HCT116 (cell line): ENCODE results near the gene CELF2. TPM values are rescaled to one million over a fixed set of nuclear protein-coding genes. Genes with fewer than 3 reads are reported as not detected.

Experiments
- ATAC-seq: fragments of 200-7000 bp; cut with Tn5 transposase; 2 replicates; pipeline ENCODE4 v1.9.1; 2020; ENCODE audit warnings: mild to moderate bottlenecking, moderate library complexity
- BruUV-seq: library from RNA; stranded (reverse); fragments of 400-500 nt; replicated peaks from 2 replicates; lab custom pipeline; 2021; lab: Mats Ljungman, UMichigan
- CTCF ChIA-PET: fragments of 300-600 bp; sonication (Branson Sonifier 250); formaldehyde crosslinking; loops from one replicate; lab custom pipeline; 2021; ENCODE audit warnings: antibody characterized with exemption; lab: Charles Lee
- POLR2A ChIA-PET: fragments of 300-600, 350-600 bp; sonication (Branson Sonifier 250); formaldehyde crosslinking; loops from one replicate; lab custom pipeline; 2021; ENCODE audit warnings: antibody characterized with exemption; lab: Charles Lee
- RAD21 ChIA-PET, 2 experiments: fragments of 300-600 bp; sonication (Branson Sonifier 250); formaldehyde crosslinking; loops; one replicate each; lab custom pipeline; 2023; ENCODE audit warnings: low total read pairs in 2 of 2; ENCODE audit not compliant: uncharacterized antibody in 2 of 2, unreplicated experiment in 2 of 2, low non-redundant PET in 1 of 2; lab: Charles Lee
- DNase-seq: peaks from one replicate; pipeline ENCODE4 v3.0.0-alpha.2; 2010; ENCODE audit warnings: low read depth, low spot score
- H2AFZ ChIP-seq: fragments of 200-600 bp; shearing (Covaris generic), sonication (generic); 2 replicates; pipeline ENCODE4 v1.6.1; 2017; ENCODE audit warnings: low read depth, mixed run types, mixed read lengths, antibody characterized with exemption, low read length; ENCODE audit not compliant: poor library complexity, severe bottlenecking
- H3K27ac ChIP-seq: 2 replicates; pipeline ENCODE4 v1.5.1; 2012; ENCODE audit warnings: low read depth, low read length
- H3K27me3 ChIP-seq: fragments of 200-600 bp; sonication (generic); 2 replicates; pipeline ENCODE4 v1.6.1; 2016; ENCODE audit warnings: mixed run types, low read length, mixed read lengths; ENCODE audit not compliant: insufficient read depth
- H3K36me3 ChIP-seq, 2 experiments: fragments of 200-500 bp in 1 of 2; fragments of 200-600 bp in 1 of 2; sonication (Bioruptor generic) in 1 of 2; sonication (generic) in 1 of 2; 2 replicates each; pipeline versions ENCODE4 v1.5.1 to v1.6.1; 2014 to 2016; ENCODE audit warnings: low read length in 2 of 2, inconsistent platforms in 1 of 2, mixed read lengths in 1 of 2, mixed run types in 1 of 2; ENCODE audit not compliant: insufficient read depth in 2 of 2, control insufficient read depth in 1 of 2
- H3K4me1 ChIP-seq, 2 experiments: fragments of 200-600 bp in 1 of 2; sonication (generic) in 1 of 2; 2 replicates each; pipeline versions ENCODE4 v1.5.1 to v1.6.1; 2012 to 2017; ENCODE audit warnings: low read length in 2 of 2, inconsistent platforms in 1 of 2, mild to moderate bottlenecking in 1 of 2, mixed read lengths in 1 of 2, mixed run types in 1 of 2, moderate library complexity in 1 of 2; ENCODE audit not compliant: insufficient read depth in 2 of 2, control insufficient read depth in 1 of 2
- H3K4me2 ChIP-seq: fragments of 200-600 bp; sonication (generic); 2 replicates; pipeline ENCODE4 v1.6.1; 2017; ENCODE audit warnings: mixed run types, low read length, mixed read lengths
- H3K4me3 ChIP-seq, 2 experiments: fragments of 200-600 bp in 1 of 2; sonication (generic) in 1 of 2; replicated peaks in 1 of 2; 2 replicates each; pipeline ENCODE4 v1.5.1; 2011 to 2016; ENCODE audit warnings: low read length in 2 of 2, control low read depth in 1 of 2, low read depth in 1 of 2, mild to moderate bottlenecking in 1 of 2, mixed read lengths in 1 of 2, mixed run types in 1 of 2
- H3K79me2 ChIP-seq: fragments of 200-600 bp; sonication (generic); 2 replicates; pipeline ENCODE4 v1.6.1; 2017; ENCODE audit warnings: mild to moderate bottlenecking, mixed run types, low read length, moderate library complexity, mixed read lengths; ENCODE audit not compliant: insufficient read depth
- H3K9ac ChIP-seq: fragments of 200-600 bp; sonication (generic); 2 replicates; pipeline ENCODE4 v1.6.1; 2016; ENCODE audit warnings: low read length, mixed read lengths
- H3K9me2 ChIP-seq: fragments of 200-600 bp; sonication (generic), shearing (Covaris generic); 2 replicates; pipeline ENCODE4 v1.6.1; 2017; ENCODE audit warnings: mixed run types, mild to moderate bottlenecking, moderate library complexity; ENCODE audit not compliant: insufficient read depth
- H3K9me3 ChIP-seq, 2 experiments: fragments of 200-500 bp in 1 of 2; fragments of 200-600 bp in 1 of 2; sonication (Bioruptor generic) in 1 of 2; sonication (generic) in 1 of 2; 2 replicates each; pipeline ENCODE4 v1.6.1; 2014 to 2017; ENCODE audit warnings: low read length in 2 of 2, mixed read lengths in 2 of 2, inconsistent platforms in 1 of 2, low read depth in 1 of 2, mild to moderate bottlenecking in 1 of 2, mixed run types in 1 of 2, moderate library complexity in 1 of 2; ENCODE audit not compliant: control insufficient read depth in 1 of 2, insufficient read depth in 1 of 2
- H4K20me1 ChIP-seq: fragments of 200-600 bp; sonication (generic), shearing (Covaris generic); 2 replicates; pipeline ENCODE4 v1.6.1; 2017; ENCODE audit warnings: mixed run types, mild to moderate bottlenecking, moderate library complexity; ENCODE audit not compliant: insufficient read depth
- ATF3 ChIP-seq: IDR thresholded peaks from 2 replicates; pipeline ENCODE4 v1.6.1; 2012
- CBX3 ChIP-seq: IDR thresholded peaks from 2 replicates; pipeline ENCODE4 v1.6.1; 2012; ENCODE audit warnings: low read depth
- CTCF ChIP-seq, 3 experiments: fragments of 200-600 bp in 1 of 3; sonication (generic) in 1 of 3; IDR thresholded peaks in 2 of 3; conservative IDR thresholded peaks in 1 of 3; 2 replicates each; pipeline ENCODE4 v1.5.1; 2012 to 2017; ENCODE audit warnings: low read depth in 2 of 3, low read length in 2 of 3, antibody characterized with exemption in 1 of 3, borderline replicate concordance in 1 of 3, control low read depth in 1 of 3, mild to moderate bottlenecking in 1 of 3, mixed read lengths in 1 of 3, mixed run types in 1 of 3, moderate library complexity in 1 of 3; ENCODE audit not compliant: insufficient read depth in 1 of 3
- FOSL1 ChIP-seq: IDR thresholded peaks from 2 replicates; pipeline ENCODE4 v1.6.1; 2012; ENCODE audit warnings: low read depth
- POLR2A ChIP-seq: IDR thresholded peaks from 2 replicates; pipeline ENCODE4 v1.7.0; 2011; ENCODE audit warnings: borderline replicate concordance; ENCODE audit not compliant: insufficient read depth, insufficient read length; ENCODE audit errors: extremely low read depth
- POLR2AphosphoS5 ChIP-seq: IDR thresholded peaks from 2 replicates; pipeline ENCODE4 v1.6.1; 2011; ENCODE audit warnings: mild to moderate bottlenecking, low read depth, low read length, moderate library complexity
- REST ChIP-seq: IDR thresholded peaks from 2 replicates; pipeline ENCODE4 v1.6.1; 2012; ENCODE audit warnings: low read depth
- SIN3A ChIP-seq: IDR thresholded peaks from 2 replicates; pipeline ENCODE4 v1.6.1; 2012; ENCODE audit warnings: low read depth
- SRF ChIP-seq: IDR thresholded peaks from 2 replicates; pipeline ENCODE4 v1.6.1; 2012; ENCODE audit warnings: low read depth
- TCF7L2 ChIP-seq: IDR thresholded peaks from 2 replicates; pipeline ENCODE4 v1.7.0; 2011; ENCODE audit warnings: borderline replicate concordance, inconsistent platforms; ENCODE audit not compliant: insufficient read depth, insufficient read length; ENCODE audit errors: extremely low read depth
- YY1 ChIP-seq: IDR thresholded peaks from 2 replicates; pipeline ENCODE4 v1.6.1; 2011; ENCODE audit warnings: low read length, low read depth, moderate library complexity, mild to moderate bottlenecking; ENCODE audit not compliant: insufficient replicate concordance; ENCODE audit errors: extremely low read depth
- ZNF274 ChIP-seq: fragments of 200-500 bp; sonication (Bioruptor generic); IDR thresholded peaks from 2 replicates; pipeline ENCODE4 v1.6.1; 2014; ENCODE audit warnings: mild to moderate bottlenecking, low read depth, low read length, inconsistent platforms
- intact Hi-C: fragments of 100-400 bp; cut with micrococcal nuclease; formaldehyde crosslinking; loops from 2 replicates; pipeline ENCODE4 v1.10.0; 2022
- total RNA-seq: library from RNA; stranded (reverse); gene quantifications from one replicate; pipeline ENCODE4 v1.2.1, GENCODE V29; 2021; ENCODE audit not compliant: unreplicated experiment
- TF ChIP-seq, protein P1 (sequence below): IDR thresholded peaks from 2 replicates; pipeline ENCODE4 v1.6.1; 2011; ENCODE audit warnings: mild to moderate bottlenecking, low read length, moderate library complexity; ENCODE audit not compliant: insufficient replicate concordance; ENCODE audit errors: extremely low read depth

Gene CELF2
- total RNA-seq, 1 experiment from 2014 or later: 0.66 TPM

DNA sequence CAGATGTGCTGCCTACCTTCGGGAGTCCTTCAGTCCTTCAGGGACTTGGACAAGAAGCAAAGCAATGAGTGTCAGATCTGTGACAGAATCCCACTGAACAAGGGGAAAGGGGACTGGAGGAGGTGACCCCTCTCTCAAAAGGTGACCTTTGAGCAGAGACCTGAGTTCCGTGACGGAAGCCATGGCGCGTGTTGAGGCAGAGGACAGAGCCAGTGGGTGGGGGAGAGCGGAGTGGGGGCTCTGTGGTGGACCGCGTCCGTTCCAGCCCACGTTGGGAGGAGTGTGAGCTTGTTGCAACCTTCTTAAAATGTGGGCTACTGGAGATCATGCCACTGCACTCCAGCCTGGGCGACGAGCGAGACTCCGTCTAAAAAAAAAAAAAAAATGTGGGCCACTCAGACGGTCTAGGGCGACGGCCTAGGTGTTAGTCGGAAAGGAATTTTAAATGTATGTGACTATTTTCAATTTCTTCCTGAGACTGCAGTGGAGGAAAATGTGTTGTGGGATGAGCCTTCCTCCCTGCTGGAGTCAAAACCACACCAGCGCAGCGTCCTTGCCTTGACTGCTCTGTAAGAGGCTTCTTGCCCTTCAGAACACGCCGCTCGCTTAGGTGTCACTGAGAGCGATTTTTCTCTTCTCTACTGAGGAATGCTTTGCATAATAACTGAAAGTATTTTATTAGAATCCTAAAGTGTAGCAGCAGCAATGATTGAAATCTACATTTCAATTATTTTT lies 272.7 kb downstream of the CELF2 start:
- TF ChIP-seq REST (no peak), ZNF274 (no peak), TCF7L2 (no peak), POLR2A (no peak), POLR2AphosphoS5 (no peak), FOSL1 (no peak), ATF3 (no peak), SIN3A (no peak), YY1 (no peak), SRF (no peak), CTCF (IDR thresholded peaks at IDR 0.05 in 2 of 3, conservative IDR thresholded peaks at IDR 0.05 in 1 of 3; ENCODE audit: borderline replicate concordance in 1 of 3, insufficient read depth in 1 of 3, low read depth in 2 of 3, low read length in 2 of 3) (no peak), CBX3 (no peak)
- TF ChIP-seq, protein P1, sequence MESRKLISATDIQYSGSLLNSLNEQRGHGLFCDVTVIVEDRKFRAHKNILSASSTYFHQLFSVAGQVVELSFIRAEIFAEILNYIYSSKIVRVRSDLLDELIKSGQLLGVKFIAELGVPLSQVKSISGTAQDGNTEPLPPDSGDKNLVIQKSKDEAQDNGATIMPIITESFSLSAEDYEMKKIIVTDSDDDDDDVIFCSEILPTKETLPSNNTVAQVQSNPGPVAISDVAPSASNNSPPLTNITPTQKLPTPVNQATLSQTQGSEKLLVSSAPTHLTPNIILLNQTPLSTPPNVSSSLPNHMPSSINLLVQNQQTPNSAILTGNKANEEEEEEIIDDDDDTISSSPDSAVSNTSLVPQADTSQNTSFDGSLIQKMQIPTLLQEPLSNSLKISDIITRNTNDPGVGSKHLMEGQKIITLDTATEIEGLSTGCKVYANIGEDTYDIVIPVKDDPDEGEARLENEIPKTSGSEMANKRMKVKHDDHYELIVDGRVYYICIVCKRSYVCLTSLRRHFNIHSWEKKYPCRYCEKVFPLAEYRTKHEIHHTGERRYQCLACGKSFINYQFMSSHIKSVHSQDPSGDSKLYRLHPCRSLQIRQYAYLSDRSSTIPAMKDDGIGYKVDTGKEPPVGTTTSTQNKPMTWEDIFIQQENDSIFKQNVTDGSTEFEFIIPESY: no peak
- H3K4me3 ChIP-seq: no peak overlapping the region
- no peaks in the 10 kb centered on the region for H3K9me3 ChIP-seq
- H3K27me3 ChIP-seq: 0 out of 2 replicates have a peak, but pooled peaks cover 4% of the 10 kb centered on the region
- ChIA-PET RAD21 (no interaction called here), CTCF (no interaction called here), POLR2A (no interaction called here)
- H3K27ac ChIP-seq: no peak overlapping the region
- no TSS peak for BruUV-seq
- no peak for ATAC-seq
- no peaks in the 10 kb centered on the region for H3K79me2 ChIP-seq
- DNase-seq: no peak
- intact Hi-C loops: no loop called here
- no peaks in the 10 kb centered on the region for H4K20me1 ChIP-seq
- H3K9ac ChIP-seq: no peak overlapping the region
- H3K36me3 ChIP-seq: no peaks in the 10 kb centered on the region
- no peak overlapping the region for H3K4me2 ChIP-seq
- H2AFZ ChIP-seq: no peak overlapping the region
- H3K9me2 ChIP-seq: no peaks in the 10 kb centered on the region
- no peaks in the 10 kb centered on the region for H3K4me1 ChIP-seq
